ENCODE results near the gene FRAS1. TPM values are rescaled to one million over a fixed set of nuclear protein-coding genes. Genes with fewer than 3 reads are reported as not detected.

Gene FRAS1
- polyA plus RNA-seq, 1 donor from 2014 or later = 2.8 TPM

DNA sequence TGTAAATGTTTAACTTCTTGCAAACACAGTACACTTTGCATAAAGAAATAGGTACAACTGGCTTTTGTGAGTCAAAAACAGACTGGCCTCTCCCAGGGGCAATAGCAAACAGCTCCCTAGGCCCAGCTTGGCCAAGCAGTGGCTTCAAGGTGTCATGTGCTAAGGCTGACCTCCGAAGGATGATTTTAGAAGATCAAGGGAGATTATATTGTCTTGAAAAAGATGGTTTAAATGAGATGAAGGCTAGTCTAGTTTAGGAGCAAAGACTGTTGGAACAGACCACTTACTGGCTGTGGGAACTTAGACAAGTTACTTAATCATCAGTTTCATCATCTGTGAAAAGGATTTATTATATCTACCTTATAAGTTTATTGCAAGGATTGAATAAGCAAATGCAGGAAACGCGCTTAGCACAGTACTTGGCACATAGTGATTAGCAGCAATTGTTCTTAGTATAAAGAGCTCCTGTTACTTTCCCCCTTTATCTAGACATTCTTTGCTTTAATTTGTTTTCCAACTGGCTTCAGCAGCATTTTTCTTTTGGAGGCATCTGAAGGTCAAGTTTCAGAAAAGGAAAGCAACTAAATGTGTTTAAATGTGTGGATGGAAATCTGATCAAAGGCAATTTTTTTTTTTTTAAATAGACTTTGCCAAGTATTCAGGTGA lies 511.6 kb downstream of the FRAS1 start:
- Histone ChIP-seq H3K36me3 (ENCODE audit: insufficient read depth, low read length) (no peaks in the 10 kb centered on the region), H3K27ac (ENCODE audit: low read length) (no peak overlapping the region), H3K4me3 (ENCODE audit: low read length) (no peak overlapping the region), H4K20me1 (ENCODE audit: insufficient read depth) (no peaks in the 10 kb centered on the region), H2AFZ (ENCODE audit: low read depth, low read length) (no peak overlapping the region), H3F3A (ENCODE audit: insufficient read depth, low read length, poor library complexity, severe bottlenecking) (no peaks in the 10 kb centered on the region), H3K9me2 (ENCODE audit: insufficient read depth, low read length) (no peaks in the 10 kb centered on the region), H3K9ac (ENCODE audit: low read length) (no peak overlapping the region), H3K9me3 (ENCODE audit: low read length) (no peaks in the 10 kb centered on the region), H3K4me2 (ENCODE audit: low read length) (no peak overlapping the region), H3K79me2 (replicated peaks; ENCODE audit: insufficient read depth, low read length) (no peaks in the 10 kb centered on the region), H3K27me3 (ENCODE audit: insufficient read depth, low read depth, low read length) (no peaks in the 10 kb centered on the region)
- TF ChIP-seq RAD21 (conservative IDR thresholded peaks at IDR 0.05) = no peak
- TF ChIP-seq EZH2 (IDR thresholded peaks at IDR 0.05; ENCODE audit: borderline replicate concordance, insufficient read depth, low read length, poor library complexity, severe bottlenecking) = no peak
- no peak for TF ChIP-seq EP300 (conservative IDR thresholded peaks at IDR 0.05; ENCODE audit: poor library complexity, severe bottlenecking)
- TF ChIP-seq, protein P1, sequence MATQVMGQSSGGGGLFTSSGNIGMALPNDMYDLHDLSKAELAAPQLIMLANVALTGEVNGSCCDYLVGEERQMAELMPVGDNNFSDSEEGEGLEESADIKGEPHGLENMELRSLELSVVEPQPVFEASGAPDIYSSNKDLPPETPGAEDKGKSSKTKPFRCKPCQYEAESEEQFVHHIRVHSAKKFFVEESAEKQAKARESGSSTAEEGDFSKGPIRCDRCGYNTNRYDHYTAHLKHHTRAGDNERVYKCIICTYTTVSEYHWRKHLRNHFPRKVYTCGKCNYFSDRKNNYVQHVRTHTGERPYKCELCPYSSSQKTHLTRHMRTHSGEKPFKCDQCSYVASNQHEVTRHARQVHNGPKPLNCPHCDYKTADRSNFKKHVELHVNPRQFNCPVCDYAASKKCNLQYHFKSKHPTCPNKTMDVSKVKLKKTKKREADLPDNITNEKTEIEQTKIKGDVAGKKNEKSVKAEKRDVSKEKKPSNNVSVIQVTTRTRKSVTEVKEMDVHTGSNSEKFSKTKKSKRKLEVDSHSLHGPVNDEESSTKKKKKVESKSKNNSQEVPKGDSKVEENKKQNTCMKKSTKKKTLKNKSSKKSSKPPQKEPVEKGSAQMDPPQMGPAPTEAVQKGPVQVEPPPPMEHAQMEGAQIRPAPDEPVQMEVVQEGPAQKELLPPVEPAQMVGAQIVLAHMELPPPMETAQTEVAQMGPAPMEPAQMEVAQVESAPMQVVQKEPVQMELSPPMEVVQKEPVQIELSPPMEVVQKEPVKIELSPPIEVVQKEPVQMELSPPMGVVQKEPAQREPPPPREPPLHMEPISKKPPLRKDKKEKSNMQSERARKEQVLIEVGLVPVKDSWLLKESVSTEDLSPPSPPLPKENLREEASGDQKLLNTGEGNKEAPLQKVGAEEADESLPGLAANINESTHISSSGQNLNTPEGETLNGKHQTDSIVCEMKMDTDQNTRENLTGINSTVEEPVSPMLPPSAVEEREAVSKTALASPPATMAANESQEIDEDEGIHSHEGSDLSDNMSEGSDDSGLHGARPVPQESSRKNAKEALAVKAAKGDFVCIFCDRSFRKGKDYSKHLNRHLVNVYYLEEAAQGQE (IDR thresholded peaks at IDR 0.05; ENCODE audit: borderline replicate concordance) = no peak
- TF ChIP-seq MXI1 (conservative IDR thresholded peaks at IDR 0.05; ENCODE audit: poor library complexity, severe bottlenecking) = no peak
- TF ChIP-seq SMC3 (conservative IDR thresholded peaks at IDR 0.05; ENCODE audit: poor library complexity) = no peak
- TF ChIP-seq, protein P2, sequence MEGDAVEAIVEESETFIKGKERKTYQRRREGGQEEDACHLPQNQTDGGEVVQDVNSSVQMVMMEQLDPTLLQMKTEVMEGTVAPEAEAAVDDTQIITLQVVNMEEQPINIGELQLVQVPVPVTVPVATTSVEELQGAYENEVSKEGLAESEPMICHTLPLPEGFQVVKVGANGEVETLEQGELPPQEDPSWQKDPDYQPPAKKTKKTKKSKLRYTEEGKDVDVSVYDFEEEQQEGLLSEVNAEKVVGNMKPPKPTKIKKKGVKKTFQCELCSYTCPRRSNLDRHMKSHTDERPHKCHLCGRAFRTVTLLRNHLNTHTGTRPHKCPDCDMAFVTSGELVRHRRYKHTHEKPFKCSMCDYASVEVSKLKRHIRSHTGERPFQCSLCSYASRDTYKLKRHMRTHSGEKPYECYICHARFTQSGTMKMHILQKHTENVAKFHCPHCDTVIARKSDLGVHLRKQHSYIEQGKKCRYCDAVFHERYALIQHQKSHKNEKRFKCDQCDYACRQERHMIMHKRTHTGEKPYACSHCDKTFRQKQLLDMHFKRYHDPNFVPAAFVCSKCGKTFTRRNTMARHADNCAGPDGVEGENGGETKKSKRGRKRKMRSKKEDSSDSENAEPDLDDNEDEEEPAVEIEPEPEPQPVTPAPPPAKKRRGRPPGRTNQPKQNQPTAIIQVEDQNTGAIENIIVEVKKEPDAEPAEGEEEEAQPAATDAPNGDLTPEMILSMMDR (IDR thresholded peaks at IDR 0.05; ENCODE audit: poor library complexity, severe bottlenecking) = no peak
- no peak for TF ChIP-seq POLR2AphosphoS5 (IDR thresholded peaks at IDR 0.05)

DNA sequence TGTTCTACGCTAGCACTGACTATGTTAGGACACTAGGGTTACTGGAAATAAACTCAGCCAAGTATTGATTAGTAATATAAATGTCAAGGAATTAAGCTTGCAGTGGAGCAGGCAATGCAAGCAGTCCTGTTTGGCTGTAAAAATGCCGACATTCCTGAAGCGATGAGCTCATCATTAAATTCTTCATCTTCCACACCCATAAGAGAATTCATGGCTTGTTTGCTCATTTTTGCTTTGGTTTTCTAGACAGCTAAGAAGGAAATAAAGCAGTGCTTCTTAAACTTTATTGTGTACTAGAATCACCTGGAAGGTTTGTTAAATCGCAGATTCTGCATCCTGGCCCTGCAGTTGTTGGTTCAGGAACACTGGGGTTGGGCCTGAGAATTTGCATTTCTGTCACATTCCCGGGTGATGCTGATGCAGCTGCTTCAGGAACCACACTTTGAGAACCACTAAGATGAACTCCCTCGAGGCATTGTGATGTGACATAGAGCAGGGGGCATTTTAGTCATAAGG lies 512.2 kb downstream of the FRAS1 start:
- no peaks in the 10 kb centered on the region for H3K36me3 ChIP-seq (ENCODE audit: insufficient read depth, low read length)

More for the DNA sequence above, 512.2 kb downstream of the FRAS1 start:
- H3K9me2 ChIP-seq (ENCODE audit: insufficient read depth, low read length) = no peaks in the 10 kb centered on the region
- H3K4me2 ChIP-seq (ENCODE audit: low read length) = no peak overlapping the region
- H3K79me2 ChIP-seq (replicated peaks; ENCODE audit: insufficient read depth, low read length) = no peaks in the 10 kb centered on the region
- no peak overlapping the region for H3K27ac ChIP-seq (ENCODE audit: low read length)
- no peak overlapping the region for H2AFZ ChIP-seq (ENCODE audit: low read depth, low read length)
- TF ChIP-seq SMC3 (conservative IDR thresholded peaks at IDR 0.05; ENCODE audit: poor library complexity) = no peak
- no peak for TF ChIP-seq MXI1 (conservative IDR thresholded peaks at IDR 0.05; ENCODE audit: poor library complexity, severe bottlenecking)
- TF ChIP-seq RAD21 (conservative IDR thresholded peaks at IDR 0.05) = no peak
- no peak for TF ChIP-seq EP300 (conservative IDR thresholded peaks at IDR 0.05; ENCODE audit: poor library complexity, severe bottlenecking)
- H3F3A ChIP-seq (ENCODE audit: insufficient read depth, low read length, poor library complexity, severe bottlenecking) = no peaks in the 10 kb centered on the region
- no peak overlapping the region for H3K4me3 ChIP-seq (ENCODE audit: low read length)
- no peak overlapping the region for H3K9ac ChIP-seq (ENCODE audit: low read length)
- no peaks in the 10 kb centered on the region for H4K20me1 ChIP-seq (ENCODE audit: insufficient read depth)
- H3K9me3 ChIP-seq (ENCODE audit: low read length) = no peaks in the 10 kb centered on the region
- H3K27me3 ChIP-seq (ENCODE audit: insufficient read depth, low read depth, low read length) = no peaks in the 10 kb centered on the region

All from neural cell (in vitro differentiated cells).